ENCODE data around the gene MUSK. TPM values are rescaled to one million over a fixed set of nuclear protein-coding genes. Genes with fewer than 3 reads are reported as not detected.

MUSK gene
- total RNA-seq, 6 donors from 2014 or later = 0.76 to 6.1 (median 3.9) TPM

- H3K4me1 ChIP-seq = no peaks in the 10 kb centered on the region
- DNase-seq = no peak
- no peaks in the 10 kb centered on the region for H3K9me3 ChIP-seq
- H3K27me3 ChIP-seq = no peaks in the 10 kb centered on the region
- H3K36me3 ChIP-seq = no peaks in the 10 kb centered on the region
- no peak overlapping the region for H3K27ac ChIP-seq
- no peak for ATAC-seq (ENCODE audit: low FRiP score in 2 of 2)
- TF ChIP-seq CTCF (IDR thresholded peaks at IDR 0.05) (no peak), EP300 (IDR thresholded peaks at IDR 0.05) (no peak), POLR2AphosphoS5 (IDR thresholded peaks at IDR 0.05) (no peak), POLR2A (IDR thresholded peaks at IDR 0.05) (no peak)
- H3K4me3 ChIP-seq = no peak overlapping the region
Measured at GRCh38 chr9:110788871-110789270, 120.3 kb downstream of the MUSK start.

GRCh38 chr9:110797611-110798010 is 129.0 kb downstream of the MUSK start:
- Histone ChIP-seq H3K27ac (no peak overlapping the region), H3K36me3 (no peaks in the 10 kb centered on the region), H3K27me3 (no peaks in the 10 kb centered on the region), H3K4me3 (no peak overlapping the region), H3K9me3 (no peaks in the 10 kb centered on the region), H3K4me1 (no peaks in the 10 kb centered on the region)
- DNase-seq (no peak), ATAC-seq (ENCODE audit: low FRiP score in 2 of 2) (no peak)
- 21 to 26% methylated on average over 2 of the region's 2 CpGs for WGBS, 2 donors
- TF ChIP-seq POLR2A (IDR thresholded peaks at IDR 0.05) (no peak), POLR2AphosphoS5 (IDR thresholded peaks at IDR 0.05) (no peak), CTCF (IDR thresholded peaks at IDR 0.05) (no peak), EP300 (IDR thresholded peaks at IDR 0.05) (no peak)

GRCh38 chr9:110799396-110799795 is 130.8 kb downstream of the MUSK start:
- Histone ChIP-seq H3K27me3 (no peaks in the 10 kb centered on the region), H3K36me3 (no peaks in the 10 kb centered on the region), H3K27ac (no peak overlapping the region), H3K4me3 (no peak overlapping the region), H3K4me1 (no peaks in the 10 kb centered on the region), H3K9me3 (no peaks in the 10 kb centered on the region)
- TF ChIP-seq POLR2A (IDR thresholded peaks at IDR 0.05) (no peak), CTCF (IDR thresholded peaks at IDR 0.05) (no peak), POLR2AphosphoS5 (IDR thresholded peaks at IDR 0.05) (no peak), EP300 (IDR thresholded peaks at IDR 0.05) (no peak)
- ATAC-seq (ENCODE audit: low FRiP score in 2 of 2) (no peak), DNase-seq (no peak)
- WGBS, 2 donors = 47% methylated on average over 2 of the region's 2 CpGs

- H3K4me1 ChIP-seq = no peaks in the 10 kb centered on the region
- no peak overlapping the region for H3K4me3 ChIP-seq
- WGBS, 2 donors = 49 to 53% methylated on average over 1 of the region's 1 CpG
- H3K36me3 ChIP-seq = no peaks in the 10 kb centered on the region
- TF ChIP-seq EP300 (IDR thresholded peaks at IDR 0.05) = no peak
- no peak for TF ChIP-seq POLR2AphosphoS5 (IDR thresholded peaks at IDR 0.05)
- TF ChIP-seq POLR2A (IDR thresholded peaks at IDR 0.05) = no peak
- TF ChIP-seq CTCF (IDR thresholded peaks at IDR 0.05) = no peak
- DNase-seq (no peak), ATAC-seq (ENCODE audit: low FRiP score in 2 of 2) (peak in 1 of 2 donors; percentile 50)
- H3K9me3 ChIP-seq = no peaks in the 10 kb centered on the region
- H3K27me3 ChIP-seq = no peaks in the 10 kb centered on the region
- no peak overlapping the region for H3K27ac ChIP-seq
Measured at GRCh38 chr9:110801426-110801825, 132.8 kb downstream of the MUSK start.

- TF ChIP-seq POLR2AphosphoS5 (IDR thresholded peaks at IDR 0.05) (no peak), POLR2A (IDR thresholded peaks at IDR 0.05) (no peak)
- Histone ChIP-seq H3K4me1 (no peaks in the 10 kb centered on the region), H3K36me3 (no peaks in the 10 kb centered on the region), H3K9me3 (no peaks in the 10 kb centered on the region), H3K27me3 (no peaks in the 10 kb centered on the region), H3K4me3 (no peak overlapping the region), H3K27ac (peak overlapping the region in 1 of 4 donors; percentile 9)
- ATAC-seq (ENCODE audit: low FRiP score in 2 of 2) (peak in 1 of 2 donors; percentile 90), DNase-seq (no peak)
- 66 to 70% methylated on average over 6 of the region's 6 CpGs for WGBS, 2 donors
Measured at GRCh38 chr9:110802416-110803035, 133.9 kb downstream of the MUSK start.
